ENCODE measurements around the gene CECR2. TPM values are rescaled to one million over a fixed set of nuclear protein-coding genes. Genes with fewer than 3 reads are reported as not detected.

CECR2 gene
- total and polyA plus RNA-seq, 10 of the 15 experiments (the other 5 are each of a cell fraction or from before 2014, with no cell fraction given) = 0.01 to 0.08 (median 0.01) TPM; not detected in 7

GRCh38 chr22:17357688-17358087 is 11.6 kb upstream of the CECR2 start (continued):
- no peak for TF ChIP-seq SMAD5 (IDR thresholded peaks at IDR 0.05; ENCODE audit: low read depth)

GRCh38 chr22:17358415-17358814 is 10.8 kb upstream of the CECR2 start:
- H3K9ac ChIP-seq (ENCODE audit: control insufficient read depth, insufficient read depth, low read length) = no peak overlapping the region
- H3K27ac ChIP-seq (ENCODE audit: control insufficient read depth, insufficient read depth) = no peak overlapping the region
- H4K20me1 ChIP-seq (ENCODE audit: control insufficient read depth, insufficient read depth) = no peaks in the 10 kb centered on the region
- H3K4me1 ChIP-seq (ENCODE audit: control insufficient read depth, insufficient read depth, low read length) = no peaks in the 10 kb centered on the region
- H3K36me3 ChIP-seq (ENCODE audit: control insufficient read depth in 2 of 2, insufficient read depth in 2 of 2, low read length in 1 of 2) = no peaks in the 10 kb centered on the region
- ATAC-seq = no peak
- intact Hi-C loops (cut with micrococcal nuclease; ENCODE audit: unreplicated experiment) = no loop called here
- no peak overlapping the region for H3K4me3 ChIP-seq
- in situ Hi-C loops (cut with MboI) = no loop called here
- BruUV-seq (replicated peaks) = no TSS peak
- H3K79me2 ChIP-seq (ENCODE audit: control insufficient read depth, insufficient read depth, low read length) = no peaks in the 10 kb centered on the region
- no peak overlapping the region for H2AFZ ChIP-seq (ENCODE audit: control insufficient read depth, low read depth, low read length)
- no peak for DNase-seq (ENCODE audit: low read depth, low spot score)
- ChIA-PET POLR2A (no interaction called here), RAD21 (ENCODE audit: unreplicated experiment) (no interaction called here), SMC1A (ENCODE audit: uncharacterized antibody, unreplicated experiment) (no interaction called here), CTCF (interaction anchor here (0.6 to 1.0 kb wide), 2 partner anchors 16 to 19 kb away, joined by 3 read pairs; no protein-coding TSS in a partner anchor)
- H3K9me3 ChIP-seq (replicated peaks; ENCODE audit: control insufficient read depth, insufficient read depth, low read length) = no peaks in the 10 kb centered on the region
- TF ChIP-seq SKIL (IDR thresholded peaks at IDR 0.05; ENCODE audit: low read depth, poor library complexity, severe bottlenecking) = no peak
- TF ChIP-seq ZBTB4 (CRISPR knock-in tag; IDR thresholded peaks at IDR 0.05) = no peak
- no peak for TF ChIP-seq POLR2AphosphoS2 (IDR thresholded peaks at IDR 0.05; ENCODE audit: low read depth, low read length)
- no peak for TF ChIP-seq RB1 (IDR thresholded peaks at IDR 0.05; ENCODE audit: borderline replicate concordance)
- no peak for TF ChIP-seq NBN (IDR thresholded peaks at IDR 0.05)
- TF ChIP-seq ZNF384 (IDR thresholded peaks at IDR 0.05; ENCODE audit: borderline replicate concordance, low read depth, low read length) = no peak
- TF ChIP-seq POLR2A (IDR thresholded peaks at IDR 0.05; ENCODE audit: low read depth, low read length) = no peak
- no peak for TF ChIP-seq SPI1 (IDR thresholded peaks at IDR 0.05; ENCODE audit: borderline replicate concordance, insufficient read depth, low read depth, low read length)
- WGBS (ENCODE audit: insufficient coverage, insufficient replicate concordance, low lambda C conversion rate, missing lambda C conversion rate) = 48% methylated on average over 9 of the region's 9 CpGs
- FAIRE-seq = no peak
- no peak overlapping the region for H3K4me2 ChIP-seq (ENCODE audit: control insufficient read depth, insufficient read depth)
- H3K27me3 ChIP-seq (replicated peaks in 1 of 2; ENCODE audit: control insufficient read depth in 2 of 2, insufficient read depth in 2 of 2, low read length in 1 of 2) = no peaks in the 10 kb centered on the region
